Stimulated activated CD8-positive, alpha-beta memory T cell treated with anti-CD3 and anti-CD28 coated beads, Interleukin-7, amount 100 ng/mL, for 1 hour (primary cell): ENCODE results near the gene PLXNA2.

ENCODE experiments used
- DNase-seq, 2 donors: peaks; one replicate each; pipeline ENCODE4 v3.0.0-alpha.2; 2020; ENCODE audit warnings: low read depth in 2 of 2

Gene PLXNA2

GRCh38 chr1:208243967-208244916, at the start of gene PLXNA2:
PLXNA2 (minus strand) TSS chr1:208244384; CDS start chr1:208217922, 26,462 bp downstream.
- peak; percentile 28 to 34 for DNase-seq

GRCh38 chr1:208292908-208293307, 48.7 kb upstream of the PLXNA2 start:
- DNase-seq = no peak

- DNase-seq = no peak
Observed at GRCh38 chr1:208291923-208292711, 47.9 kb upstream of the PLXNA2 start.

GRCh38 chr1:208291129-208291528, 46.9 kb upstream of the PLXNA2 start:
- DNase-seq = no peak

GRCh38 chr1:208289716-208290115, 45.5 kb upstream of the PLXNA2 start:
- DNase-seq = no peak

GRCh38 chr1:208288495-208288894, 44.3 kb upstream of the PLXNA2 start:
- DNase-seq = no peak

GRCh38 chr1:208280681-208281450, 36.7 kb upstream of the PLXNA2 start:
- DNase-seq = no peak

- no peak for DNase-seq
Observed at GRCh38 chr1:208279826-208280588, 35.8 kb upstream of the PLXNA2 start.

GRCh38 chr1:208278638-208279037, 34.5 kb upstream of the PLXNA2 start:
- no peak for DNase-seq

- no peak for DNase-seq
Observed at GRCh38 chr1:208276757-208277435, 32.7 kb upstream of the PLXNA2 start.

GRCh38 chr1:208275083-208275482, 30.9 kb upstream of the PLXNA2 start:
- DNase-seq = no peak

GRCh38 chr1:208273386-208274017, 29.3 kb upstream of the PLXNA2 start:
- no peak for DNase-seq

- DNase-seq = no peak
Observed at GRCh38 chr1:208272713-208273112, 28.5 kb upstream of the PLXNA2 start.

- no peak for DNase-seq
Observed at GRCh38 chr1:208272311-208272710, 28.1 kb upstream of the PLXNA2 start.

- no peak for DNase-seq
Observed at GRCh38 chr1:208271236-208271635, 27.1 kb upstream of the PLXNA2 start.

GRCh38 chr1:208270651-208271141, 26.5 kb upstream of the PLXNA2 start:
- no peak for DNase-seq

GRCh38 chr1:208269338-208269666, 25.1 kb upstream of the PLXNA2 start:
- no peak for DNase-seq

GRCh38 chr1:208268541-208269337, 24.6 kb upstream of the PLXNA2 start:
- DNase-seq = no peak

- DNase-seq = no peak
Observed at GRCh38 chr1:208265525-208265924, 21.3 kb upstream of the PLXNA2 start.
